BLaER1 (cell line): Measurements from ENCODE around the gene DMBX1.

Experiments
- H3K27ac ChIP-seq: shearing (Covaris generic); formaldehyde crosslinking; 2 replicates; pipeline ENCODE4 v1.8.1; 2022
- H3K27me3 ChIP-seq: shearing (Covaris generic); formaldehyde crosslinking; 2 replicates; pipeline ENCODE4 v1.8.1; 2022
- H3K36me3 ChIP-seq: shearing (Covaris generic); formaldehyde crosslinking; 2 replicates; pipeline ENCODE4 v1.8.1; 2022
- H3K4me1 ChIP-seq: shearing (Covaris generic); formaldehyde crosslinking; 2 replicates; pipeline ENCODE4 v1.8.1; 2022
- H3K4me2 ChIP-seq: shearing (Covaris generic); formaldehyde crosslinking; 2 replicates; pipeline ENCODE4 v1.8.1; 2022
- H3K4me3 ChIP-seq: shearing (Covaris generic); formaldehyde crosslinking; 2 replicates; pipeline ENCODE4 v1.8.1; 2022
- H3K9ac ChIP-seq: shearing (Covaris generic); formaldehyde crosslinking; 2 replicates; pipeline ENCODE4 v1.8.1; 2022
- H3K9me3 ChIP-seq: shearing (Covaris generic); formaldehyde crosslinking; 2 replicates; pipeline ENCODE4 v1.8.1; 2022
- H4K20me1 ChIP-seq: shearing (Covaris generic); formaldehyde crosslinking; 2 replicates; pipeline ENCODE4 v1.8.1; 2022
- Cebpa-rat ChIP-seq: shearing (Covaris generic); IDR thresholded peaks from 2 replicates; pipeline ENCODE4 v1.8.1; 2022

DMBX1 gene

GRCh38 chr1:46449223-46450159, 40.1 kb upstream of the DMBX1 start:
- peaks cover 47% of the 10 kb centered on the region for H3K27me3 ChIP-seq
- H3K4me1 ChIP-seq = peaks cover 7% of the 10 kb centered on the region
- no peak overlapping the region for H3K4me2 ChIP-seq
- no peak overlapping the region for H3K27ac ChIP-seq
- TF ChIP-seq Cebpa-rat = no peak
- no peak overlapping the region for H3K4me3 ChIP-seq
- no peaks in the 10 kb centered on the region for H3K36me3 ChIP-seq
- H4K20me1 ChIP-seq = peaks cover 25% of the 10 kb centered on the region
- no peaks in the 10 kb centered on the region for H3K9me3 ChIP-seq
- H3K9ac ChIP-seq = no peak overlapping the region

GRCh38 chr1:46450160-46450517, 39.5 kb upstream of the DMBX1 start:
- TF ChIP-seq Cebpa-rat = no peak
- Histone ChIP-seq H3K4me3 (no peak overlapping the region), H4K20me1 (peaks cover 25% of the 10 kb centered on the region), H3K9me3 (no peaks in the 10 kb centered on the region), H3K36me3 (no peaks in the 10 kb centered on the region), H3K27me3 (peaks cover 47% of the 10 kb centered on the region), H3K27ac (no peak overlapping the region), H3K9ac (no peak overlapping the region), H3K4me2 (no peak overlapping the region), H3K4me1 (peaks cover 7% of the 10 kb centered on the region)

GRCh38 chr1:46451948-46452930, 37.4 kb upstream of the DMBX1 start:
- H3K9ac ChIP-seq = no peak overlapping the region

GRCh38 chr1:46452931-46453325, 36.7 kb upstream of the DMBX1 start:
- no peaks in the 10 kb centered on the region for H3K9me3 ChIP-seq
- no peak overlapping the region for H3K4me2 ChIP-seq
- H3K4me3 ChIP-seq = no peak overlapping the region
- H3K36me3 ChIP-seq = no peaks in the 10 kb centered on the region
- no peaks in the 10 kb centered on the region for H3K4me1 ChIP-seq
- no peak for TF ChIP-seq Cebpa-rat
- peaks cover 34% of the 10 kb centered on the region for H3K27me3 ChIP-seq
- peaks cover 15% of the 10 kb centered on the region for H4K20me1 ChIP-seq
- H3K9ac ChIP-seq = no peak overlapping the region
- H3K27ac ChIP-seq = no peak overlapping the region

More at GRCh38 chr1:46451948-46452930, 37.4 kb upstream of the DMBX1 start:
- Histone ChIP-seq H4K20me1 (peaks cover 22% of the 10 kb centered on the region), H3K27ac (no peak overlapping the region), H3K9me3 (no peaks in the 10 kb centered on the region), H3K27me3 (peaks cover 41% of the 10 kb centered on the region), H3K4me1 (no peaks in the 10 kb centered on the region), H3K4me2 (no peak overlapping the region), H3K36me3 (no peaks in the 10 kb centered on the region), H3K4me3 (no peak overlapping the region)
- TF ChIP-seq Cebpa-rat = no peak

- Histone ChIP-seq H3K27ac (no peak overlapping the region), H3K4me2 (no peak overlapping the region), H3K27me3 (peaks cover 29% of the 10 kb centered on the region), H3K36me3 (no peaks in the 10 kb centered on the region), H4K20me1 (peaks cover 10% of the 10 kb centered on the region), H3K9ac (no peak overlapping the region), H3K4me1 (no peaks in the 10 kb centered on the region), H3K4me3 (no peak overlapping the region), H3K9me3 (no peaks in the 10 kb centered on the region)
- TF ChIP-seq Cebpa-rat = no peak
Measured at GRCh38 chr1:46453449-46453848, 36.2 kb upstream of the DMBX1 start.

- Histone ChIP-seq H3K27ac (no peak overlapping the region), H3K4me1 (no peaks in the 10 kb centered on the region), H3K4me3 (no peak overlapping the region), H3K9ac (no peak overlapping the region), H3K36me3 (no peaks in the 10 kb centered on the region), H3K27me3 (peaks cover 6% of the 10 kb centered on the region; the same call in 1 of the 2 replicates), H3K4me2 (no peak overlapping the region), H3K9me3 (no peaks in the 10 kb centered on the region), H4K20me1 (no peaks in the 10 kb centered on the region)
- TF ChIP-seq Cebpa-rat = no peak
Measured at GRCh38 chr1:46455951-46456350, 33.7 kb upstream of the DMBX1 start.

- TF ChIP-seq Cebpa-rat = no peak
- no peak overlapping the region for H3K27ac ChIP-seq
- no peaks in the 10 kb centered on the region for H3K36me3 ChIP-seq
- H3K4me3 ChIP-seq = no peak overlapping the region
- H3K9me3 ChIP-seq = no peaks in the 10 kb centered on the region
- H3K4me1 ChIP-seq = no peaks in the 10 kb centered on the region
- no peak overlapping the region for H3K9ac ChIP-seq
- no peaks in the 10 kb centered on the region for H4K20me1 ChIP-seq
- H3K27me3 ChIP-seq = 0 out of 2 replicates have a peak, but pooled peaks cover 3% of the 10 kb centered on the region
- H3K4me2 ChIP-seq = no peak overlapping the region
Measured at GRCh38 chr1:46456411-46456963, 33.1 kb upstream of the DMBX1 start.

GRCh38 chr1:46457178-46457577, 32.5 kb upstream of the DMBX1 start:
- H3K36me3 ChIP-seq = no peaks in the 10 kb centered on the region
- H3K27me3 ChIP-seq = 0 out of 2 replicates have a peak, but pooled peaks cover 3% of the 10 kb centered on the region
- no peak overlapping the region for H3K9ac ChIP-seq
- no peaks in the 10 kb centered on the region for H3K4me1 ChIP-seq
- H3K4me2 ChIP-seq = no peak overlapping the region
- no peaks in the 10 kb centered on the region for H4K20me1 ChIP-seq
- no peak for TF ChIP-seq Cebpa-rat
- no peak overlapping the region for H3K4me3 ChIP-seq
- H3K9me3 ChIP-seq = no peaks in the 10 kb centered on the region
- H3K27ac ChIP-seq = no peak overlapping the region

- no peak overlapping the region for H3K9ac ChIP-seq
- peaks cover 3% of the 10 kb centered on the region; the same call in 1 of the 2 replicates for H3K27me3 ChIP-seq
- no peaks in the 10 kb centered on the region for H3K9me3 ChIP-seq
- H4K20me1 ChIP-seq = no peaks in the 10 kb centered on the region
- H3K4me3 ChIP-seq = no peak overlapping the region
- H3K27ac ChIP-seq = no peak overlapping the region
- H3K4me1 ChIP-seq = no peaks in the 10 kb centered on the region
- no peaks in the 10 kb centered on the region for H3K36me3 ChIP-seq
- no peak for TF ChIP-seq Cebpa-rat
- H3K4me2 ChIP-seq = no peak overlapping the region
Measured at GRCh38 chr1:46458190-46458589, 31.4 kb upstream of the DMBX1 start.
